OCI-LY1 (cell line): ENCODE data around the gene TRIM14.
A peak's percentile ranks its signal among the peaks of the same experiment; 100 is the strongest.

Experiments used
- H2AFZ ChIP-seq: fragments of 200-600 bp; sonication (generic), shearing (Covaris generic); 2 replicates; pipeline ENCODE4 v1.6.0; 2014; ENCODE audit warnings: antibody characterized with exemption, mild to moderate bottlenecking, low read length
- H3F3A ChIP-seq: fragments of 200-600 bp; sonication (generic), shearing (Covaris generic); 2 replicates; pipeline ENCODE4 v1.6.0; 2014; ENCODE audit warnings: mild to moderate bottlenecking, antibody characterized with exemption, low read length, moderate library complexity; ENCODE audit not compliant: insufficient read depth
- H3K27ac ChIP-seq: fragments of 200-600 bp; sonication (generic); 2 replicates; pipeline ENCODE4 v1.5.1; 2014; ENCODE audit warnings: low read length, mixed run types, mild to moderate bottlenecking, low read depth; ENCODE audit not compliant: poor library complexity, severe bottlenecking
- H3K27me3 ChIP-seq: fragments of 200-600 bp; sonication (generic); 2 replicates; pipeline ENCODE4 v1.6.0; 2014; ENCODE audit warnings: antibody characterized with exemption, mild to moderate bottlenecking, low read length, moderate library complexity; ENCODE audit not compliant: insufficient read depth
- H3K36me3 ChIP-seq: fragments of 200-600 bp; sonication (generic); 2 replicates; pipeline ENCODE4 v1.6.1; 2014; ENCODE audit warnings: mild to moderate bottlenecking, antibody characterized with exemption, low read length, moderate library complexity, mixed read lengths; ENCODE audit not compliant: insufficient read depth
- H3K4me1 ChIP-seq: fragments of 200-600 bp; sonication (generic); 2 replicates; pipeline ENCODE4 v1.5.1; 2014; ENCODE audit warnings: mild to moderate bottlenecking, low read length, moderate library complexity; ENCODE audit not compliant: insufficient read depth, severe bottlenecking
- H3K4me2 ChIP-seq: fragments of 200-600 bp; sonication (generic), shearing (Covaris generic); 2 replicates; pipeline ENCODE4 v1.6.1; 2014; ENCODE audit warnings: low read length
- H3K4me3 ChIP-seq: fragments of 200-600 bp; sonication (generic); 2 replicates; pipeline ENCODE4 v1.5.1; 2014; ENCODE audit warnings: low read length, low read depth, mild to moderate bottlenecking, mixed read lengths; ENCODE audit not compliant: poor library complexity, severe bottlenecking
- H3K79me2 ChIP-seq: fragments of 200-600 bp; shearing (Covaris generic); 2 replicates; pipeline ENCODE4 v1.6.1; 2016; ENCODE audit warnings: mixed run types, low read length, mixed read lengths; ENCODE audit not compliant: insufficient read depth
- H3K9ac ChIP-seq: fragments of 200-600 bp; sonication (generic), shearing (Covaris generic); 2 replicates; pipeline ENCODE4 v1.6.1; 2014; ENCODE audit warnings: mild to moderate bottlenecking, low read length, mixed read lengths
- H3K9me2 ChIP-seq: fragments of 200-600 bp; sonication (generic), shearing (Covaris generic); 2 replicates; pipeline ENCODE4 v1.6.1; 2014; ENCODE audit warnings: low read depth, mild to moderate bottlenecking, low read length, mixed read lengths
- H3K9me3 ChIP-seq: fragments of 200-600 bp; shearing (Covaris generic); 2 replicates; pipeline ENCODE4 v1.6.1; 2014; ENCODE audit warnings: low read length, mixed read lengths
- H4K20me1 ChIP-seq: fragments of 200-600 bp; sonication (generic), shearing (Covaris generic); 2 replicates; pipeline ENCODE4 v1.6.0; 2016; ENCODE audit warnings: mild to moderate bottlenecking, low read length; ENCODE audit not compliant: insufficient read depth
- CTCF ChIP-seq: fragments of 200-600 bp; sonication (generic), shearing (Covaris generic); IDR thresholded peaks from 2 replicates; pipeline ENCODE4 v1.5.1; 2017; ENCODE audit warnings: mild to moderate bottlenecking, antibody characterized with exemption, low read length, moderate library complexity, mixed read lengths
- EZH2 ChIP-seq: fragments of 200-600 bp; sonication (generic), shearing (Covaris generic); IDR thresholded peaks from 2 replicates; pipeline ENCODE4 v1.8.0; 2017; ENCODE audit warnings: borderline replicate concordance, mixed run types, mild to moderate bottlenecking, antibody characterized with exemption, low read length, moderate library complexity, mixed read lengths

TRIM14 gene

GRCh38 chr9:98050351-98050750, 68.7 kb downstream of the TRIM14 start:
- H3K4me1 ChIP-seq, result peaks cover 25% of the 10 kb centered on the region
- no peak for TF ChIP-seq EZH2
- no peak for TF ChIP-seq CTCF
- peaks cover 4% of the 10 kb centered on the region; the same call in 1 of the 2 replicates for H3K9me3 ChIP-seq
- no peaks in the 10 kb centered on the region for H4K20me1 ChIP-seq
- no peak overlapping the region for H3K4me2 ChIP-seq
- no peak overlapping the region for H3K9ac ChIP-seq
- no peaks in the 10 kb centered on the region for H3K27me3 ChIP-seq
- no peak overlapping the region for H3K4me3 ChIP-seq
- H3K27ac ChIP-seq, result no peak overlapping the region
- peaks cover 20% of the 10 kb centered on the region for H3K36me3 ChIP-seq
- no peaks in the 10 kb centered on the region for H3F3A ChIP-seq
- H2AFZ ChIP-seq, result no peak overlapping the region
- H3K79me2 ChIP-seq, result no peaks in the 10 kb centered on the region
- H3K9me2 ChIP-seq, result no peaks in the 10 kb centered on the region

GRCh38 chr9:98049288-98050072, 69.5 kb downstream of the TRIM14 start:
- no peak overlapping the region for H3K4me2 ChIP-seq
- H3K4me3 ChIP-seq, result no peak overlapping the region
- H3K79me2 ChIP-seq, result no peaks in the 10 kb centered on the region

GRCh38 chr9:98047002-98047401, 72.0 kb downstream of the TRIM14 start:
- Histone ChIP-seq H3K4me3 (peak overlapping the region; percentile 69), H2AFZ (no peak overlapping the region), H3K9ac (no peak overlapping the region), H3F3A (no peaks in the 10 kb centered on the region), H3K4me2 (0 out of 2 replicates have a peak overlapping the region, but pooled peaks have one; percentile 2), H4K20me1 (no peaks in the 10 kb centered on the region), H3K79me2 (no peaks in the 10 kb centered on the region), H3K27ac (no peak overlapping the region), H3K36me3 (peaks cover 20% of the 10 kb centered on the region), H3K4me1 (peaks cover 33% of the 10 kb centered on the region), H3K9me3 (peaks cover 4% of the 10 kb centered on the region; the same call in 1 of the 2 replicates), H3K9me2 (no peaks in the 10 kb centered on the region), H3K27me3 (no peaks in the 10 kb centered on the region)
- no peak for TF ChIP-seq EZH2
- no peak for TF ChIP-seq CTCF

More at GRCh38 chr9:98049288-98050072, 69.5 kb downstream of the TRIM14 start:
- H3K9me2 ChIP-seq, result no peaks in the 10 kb centered on the region
- H3K27me3 ChIP-seq, result no peaks in the 10 kb centered on the region
- no peaks in the 10 kb centered on the region for H3F3A ChIP-seq
- no peak overlapping the region for H3K27ac ChIP-seq
- no peak overlapping the region for H2AFZ ChIP-seq
- H3K9ac ChIP-seq, result no peak overlapping the region
- peaks cover 20% of the 10 kb centered on the region for H3K36me3 ChIP-seq
- TF ChIP-seq EZH2 (no peak), CTCF (no peak)
- peaks cover 33% of the 10 kb centered on the region for H3K4me1 ChIP-seq
- H4K20me1 ChIP-seq, result no peaks in the 10 kb centered on the region
- peaks cover 4% of the 10 kb centered on the region; the same call in 1 of the 2 replicates for H3K9me3 ChIP-seq
